Measurements from ENCODE around the gene C17orf113.

GRCh38 chr17:42031584-42031983, 18.8 kb downstream of the C17orf113 start:
- TF ChIP-seq EP300 (IDR thresholded peaks at IDR 0.05), result no peak
- TF ChIP-seq, protein P1, sequence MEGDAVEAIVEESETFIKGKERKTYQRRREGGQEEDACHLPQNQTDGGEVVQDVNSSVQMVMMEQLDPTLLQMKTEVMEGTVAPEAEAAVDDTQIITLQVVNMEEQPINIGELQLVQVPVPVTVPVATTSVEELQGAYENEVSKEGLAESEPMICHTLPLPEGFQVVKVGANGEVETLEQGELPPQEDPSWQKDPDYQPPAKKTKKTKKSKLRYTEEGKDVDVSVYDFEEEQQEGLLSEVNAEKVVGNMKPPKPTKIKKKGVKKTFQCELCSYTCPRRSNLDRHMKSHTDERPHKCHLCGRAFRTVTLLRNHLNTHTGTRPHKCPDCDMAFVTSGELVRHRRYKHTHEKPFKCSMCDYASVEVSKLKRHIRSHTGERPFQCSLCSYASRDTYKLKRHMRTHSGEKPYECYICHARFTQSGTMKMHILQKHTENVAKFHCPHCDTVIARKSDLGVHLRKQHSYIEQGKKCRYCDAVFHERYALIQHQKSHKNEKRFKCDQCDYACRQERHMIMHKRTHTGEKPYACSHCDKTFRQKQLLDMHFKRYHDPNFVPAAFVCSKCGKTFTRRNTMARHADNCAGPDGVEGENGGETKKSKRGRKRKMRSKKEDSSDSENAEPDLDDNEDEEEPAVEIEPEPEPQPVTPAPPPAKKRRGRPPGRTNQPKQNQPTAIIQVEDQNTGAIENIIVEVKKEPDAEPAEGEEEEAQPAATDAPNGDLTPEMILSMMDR (IDR thresholded peaks at IDR 0.05), result no peak
